Stimulated activated CD4-positive, alpha-beta T cell treated with anti-CD3 and anti-CD28 coated beads, Interleukin-12 subunit alpha, Interleukin-12 subunit beta, amount 100 ng/mL, for 24 hours (primary cell): ENCODE measurements around the gene THBS2.
"Not testable (repeated sequence)": the region's sequence is repeated elsewhere in the genome, so short reads cannot be mapped to it uniquely, and the experiment has no call there.

ENCODE experiments used
- DNase-seq, 2 experiments: peaks; one replicate each; pipeline ENCODE4 v3.0.0-alpha.2; 2020; ENCODE audit warnings: low read depth in 2 of 2

The THBS2 gene

DNA sequence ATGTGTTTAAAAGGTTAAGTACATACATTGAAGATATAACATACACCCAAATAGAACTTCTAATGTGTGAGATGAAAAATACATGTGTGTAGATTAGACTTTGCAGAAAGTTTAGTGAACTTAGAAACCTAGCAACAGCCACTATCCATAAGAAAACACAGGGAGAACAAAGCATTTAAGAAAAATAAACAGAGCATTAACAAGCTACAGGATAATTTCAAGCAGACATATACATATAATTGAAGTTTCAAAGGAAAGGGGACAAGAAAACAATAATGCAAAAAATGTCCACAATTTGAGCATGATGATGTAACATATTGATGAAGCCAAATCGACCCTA is 18.2 kb upstream of the THBS2 start:
- DNase-seq: no peak

DNA sequence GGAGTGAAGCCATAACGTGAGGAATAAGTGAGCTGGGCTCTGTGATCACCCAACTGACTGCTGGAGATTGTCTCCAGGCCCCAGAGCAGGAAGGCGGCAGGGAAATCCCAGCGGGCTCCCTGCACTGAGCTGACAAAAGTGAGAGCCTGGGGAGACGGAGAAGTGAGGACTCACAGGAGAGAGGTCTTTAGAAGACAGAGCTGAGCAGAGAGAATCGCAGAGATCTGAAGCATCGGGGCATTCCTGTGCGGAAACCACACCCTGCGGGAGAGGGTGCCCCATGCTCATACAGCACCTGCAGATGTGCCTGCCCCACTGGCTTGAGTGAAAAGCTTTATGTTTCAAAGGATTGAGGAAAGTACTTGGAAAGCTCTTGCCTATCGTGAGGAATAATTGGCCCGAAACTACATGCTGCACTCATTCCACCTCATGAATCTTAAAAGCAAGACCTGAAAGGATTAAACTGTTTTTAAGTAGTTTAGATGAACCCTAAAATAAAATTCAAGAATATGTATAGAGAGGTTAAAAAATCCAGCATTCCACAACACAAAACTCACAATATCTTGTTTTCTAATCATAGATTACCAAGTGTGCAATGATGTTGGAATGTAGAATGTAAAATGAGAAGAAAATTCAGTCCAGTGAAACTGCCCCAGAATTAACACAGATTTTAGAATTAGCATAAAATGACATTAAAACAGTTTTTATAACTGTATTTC is 17.7 kb upstream of the THBS2 start:
- DNase-seq: no peak

DNA sequence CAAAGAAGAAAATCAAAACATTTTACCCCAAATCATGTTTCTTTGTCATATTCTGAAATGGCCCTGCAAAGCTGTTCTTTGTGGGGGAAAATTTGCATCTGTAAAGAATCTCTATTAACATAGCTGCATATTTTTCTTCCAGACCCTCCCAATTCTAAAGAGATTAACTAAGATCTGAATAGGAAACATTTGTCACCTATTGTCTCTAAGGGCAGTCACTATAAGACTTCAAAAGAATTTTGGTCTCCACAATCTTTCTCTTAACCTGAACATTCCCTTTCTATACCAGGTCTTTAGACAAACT is 16.4 kb upstream of the THBS2 start:
- DNase-seq: not testable (repeated sequence)

DNA sequence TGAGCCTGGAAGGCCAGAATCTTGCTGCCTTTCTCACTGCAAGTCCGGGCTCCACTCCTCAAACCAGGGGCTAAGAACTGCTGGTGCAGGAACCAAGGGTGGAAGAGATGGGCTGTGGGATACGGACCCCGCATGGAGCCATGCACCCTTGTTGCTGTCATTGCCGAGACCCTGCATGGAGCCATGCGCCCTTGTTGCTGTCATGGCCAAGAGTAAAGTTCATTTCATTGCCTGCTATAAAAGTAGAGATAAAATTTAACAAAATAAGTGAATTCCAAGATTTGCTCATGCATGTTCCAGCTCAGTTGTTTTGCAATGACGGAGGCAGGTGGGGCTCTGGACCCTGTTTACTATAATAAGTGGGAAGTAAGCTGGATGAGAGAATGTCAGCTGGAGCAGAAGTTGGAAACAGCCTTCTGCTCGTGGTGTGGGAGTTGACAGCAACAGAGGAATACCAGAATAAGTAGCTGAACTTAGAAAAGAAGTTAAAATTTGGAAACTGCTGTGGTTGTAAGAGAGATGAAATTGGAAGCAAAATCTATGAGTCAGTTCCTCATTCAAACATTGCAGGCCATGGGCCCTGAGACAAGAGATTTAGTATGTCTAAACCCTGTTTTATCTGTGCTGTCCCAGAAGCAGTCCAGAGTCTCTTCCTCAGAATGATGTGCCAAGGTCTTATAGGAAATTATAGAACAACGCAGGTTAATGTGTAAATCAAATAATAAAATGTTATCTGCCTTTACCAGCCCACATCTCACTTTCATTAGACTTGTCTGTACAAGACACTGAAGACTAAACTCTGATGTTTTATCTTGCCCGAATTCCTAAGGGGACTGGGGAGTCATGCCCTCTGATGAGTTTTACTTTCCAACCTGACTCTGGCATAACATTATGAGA is 15.8 kb upstream of the THBS2 start:
- no peak for DNase-seq

DNA sequence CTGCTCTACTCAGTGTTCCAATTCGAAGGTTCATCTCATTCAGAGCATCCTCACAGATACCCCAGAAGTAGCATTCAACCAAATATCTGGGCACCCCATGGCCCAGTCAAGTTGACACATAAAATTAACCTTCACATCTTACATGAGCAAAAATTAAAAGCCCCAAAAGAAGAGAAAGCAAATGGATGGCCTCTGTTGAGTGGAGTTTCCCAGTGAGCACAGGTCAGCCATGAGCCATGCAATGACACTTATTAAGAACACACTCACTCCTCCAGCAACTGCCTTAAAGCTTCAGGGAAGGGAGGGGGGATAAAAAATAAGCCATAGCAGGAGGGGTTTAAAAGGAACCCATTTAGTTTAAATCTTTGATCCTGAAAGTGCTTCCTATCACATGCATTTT is 14.6 kb upstream of the THBS2 start:
- DNase-seq: no peak

DNA sequence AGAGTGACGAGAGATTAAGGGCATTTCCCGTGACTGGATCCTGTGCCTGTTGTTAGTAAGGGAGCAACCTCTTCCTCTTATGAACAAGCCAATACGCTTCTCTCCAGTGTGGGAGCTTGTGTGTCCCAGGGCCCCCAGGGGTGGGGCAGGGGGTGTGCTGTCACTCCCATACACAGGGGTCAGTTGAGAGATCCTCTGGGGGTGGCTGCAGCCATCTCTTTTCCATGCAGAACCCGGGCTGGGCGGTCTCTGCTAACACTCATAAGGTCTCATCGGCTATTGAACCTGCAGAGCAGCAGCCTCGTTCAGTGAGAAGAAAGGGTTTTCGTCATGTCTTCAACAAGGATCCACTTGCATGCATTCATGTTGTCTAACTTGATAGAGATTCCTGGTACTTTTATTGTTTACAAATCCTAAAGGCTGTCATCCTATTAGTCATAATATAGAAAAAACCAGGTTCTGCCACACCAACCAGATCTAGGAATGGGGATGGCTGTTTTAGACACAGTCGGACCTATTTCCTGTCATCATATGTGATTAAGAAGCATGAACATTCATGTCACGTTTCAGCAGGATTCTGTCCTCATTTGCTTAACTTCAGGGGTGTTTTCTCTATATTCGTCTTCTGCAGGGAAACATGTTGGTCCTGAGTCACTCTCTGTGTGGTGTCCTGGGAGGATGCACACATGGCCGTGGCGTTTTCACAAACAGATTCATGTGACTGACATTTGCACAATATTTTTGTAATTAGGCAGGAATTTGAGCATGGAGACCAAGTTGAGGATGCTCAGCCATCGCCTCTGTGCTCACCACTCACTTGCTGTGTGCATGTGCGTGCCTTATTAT is 13.3 kb upstream of the THBS2 start:
- no peak for DNase-seq

DNA sequence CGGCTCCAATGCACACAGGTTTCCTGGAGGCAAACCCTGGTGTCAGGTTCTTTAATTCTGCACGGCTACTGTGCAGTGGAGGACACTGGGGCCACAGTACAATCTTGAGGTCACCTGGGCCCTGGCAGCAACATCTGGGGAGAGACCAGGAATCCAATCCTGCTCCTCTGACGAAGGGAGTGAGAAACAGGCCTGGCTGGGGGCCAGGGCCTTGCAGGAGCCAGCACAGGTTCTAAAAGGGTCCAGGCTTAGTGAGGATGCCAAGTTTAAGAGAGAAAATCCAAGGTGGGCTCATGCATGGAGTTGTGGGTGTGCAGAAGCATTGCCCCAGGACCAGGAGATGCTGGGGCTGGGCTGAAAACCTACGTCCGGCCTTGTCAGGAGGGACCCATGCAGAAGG is 12.6 kb upstream of the THBS2 start:
- no peak for DNase-seq

DNA sequence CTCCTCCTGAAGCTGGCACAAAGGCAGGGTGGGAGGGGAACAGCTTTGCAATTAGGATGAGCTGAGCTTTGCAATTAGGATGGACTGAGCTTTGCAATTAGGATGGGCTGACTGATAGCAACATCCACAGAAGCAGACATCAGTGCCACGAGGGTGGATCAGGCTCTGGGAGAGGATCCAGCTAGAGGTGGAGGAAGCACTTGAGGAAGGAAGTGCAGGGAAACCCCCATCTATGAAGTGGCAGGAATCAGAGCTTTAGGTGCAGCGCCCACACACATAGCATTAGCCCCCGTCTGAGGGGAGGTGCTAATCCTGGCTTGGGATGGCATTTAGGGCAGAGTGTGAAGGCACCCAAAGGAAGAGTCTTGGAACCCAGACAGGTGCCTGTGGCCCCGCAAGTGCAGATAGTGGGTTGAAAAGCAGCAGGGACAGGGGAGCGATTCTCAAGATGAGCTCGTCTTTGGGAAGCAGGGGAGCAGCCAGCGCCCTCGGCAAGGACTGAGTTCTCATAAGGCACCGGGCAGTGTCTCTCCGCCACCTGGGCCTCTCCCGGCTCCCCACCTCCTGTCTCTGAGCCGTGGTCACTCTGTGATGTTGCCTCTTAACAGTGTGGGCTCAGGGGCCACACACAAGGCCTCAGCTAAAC is 12.0 kb upstream of the THBS2 start:
- DNase-seq: no peak

DNA sequence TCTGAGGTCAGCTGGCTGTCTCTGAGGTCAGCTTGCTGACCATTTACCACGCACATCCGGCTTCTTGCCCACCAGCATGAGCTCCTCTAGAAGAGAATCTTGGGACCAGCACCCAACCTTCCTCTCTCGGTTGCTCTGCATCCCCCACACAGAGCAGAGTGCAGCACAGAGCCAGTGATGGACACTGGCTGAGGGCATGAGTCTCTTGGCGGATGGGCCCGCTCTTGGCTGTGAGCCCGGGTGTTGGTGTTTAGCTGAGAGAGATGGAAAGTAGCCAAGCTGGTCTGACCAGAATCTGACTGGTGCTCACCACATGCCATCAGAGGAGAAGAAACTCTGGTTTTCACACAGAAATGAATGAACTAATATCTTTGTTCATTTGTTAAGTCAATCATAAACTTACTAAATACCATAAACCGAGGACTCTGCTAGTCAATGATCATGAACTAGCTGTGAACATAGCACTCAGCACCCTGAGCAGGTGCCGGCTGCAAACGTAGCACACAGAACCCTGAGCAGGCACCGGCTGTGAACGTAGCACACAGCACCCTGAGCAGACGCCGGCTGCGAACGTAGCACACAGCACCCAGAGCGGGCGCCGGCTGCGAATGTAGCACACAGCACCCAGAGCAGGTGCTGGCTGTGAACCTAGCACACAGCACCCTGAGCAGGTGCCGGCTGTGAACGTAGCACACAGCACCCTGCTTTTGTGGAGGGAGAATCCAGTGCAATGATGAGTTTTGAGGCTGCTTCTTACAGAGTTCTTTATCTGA is 10.4 kb upstream of the THBS2 start:
- no peak for DNase-seq

DNA sequence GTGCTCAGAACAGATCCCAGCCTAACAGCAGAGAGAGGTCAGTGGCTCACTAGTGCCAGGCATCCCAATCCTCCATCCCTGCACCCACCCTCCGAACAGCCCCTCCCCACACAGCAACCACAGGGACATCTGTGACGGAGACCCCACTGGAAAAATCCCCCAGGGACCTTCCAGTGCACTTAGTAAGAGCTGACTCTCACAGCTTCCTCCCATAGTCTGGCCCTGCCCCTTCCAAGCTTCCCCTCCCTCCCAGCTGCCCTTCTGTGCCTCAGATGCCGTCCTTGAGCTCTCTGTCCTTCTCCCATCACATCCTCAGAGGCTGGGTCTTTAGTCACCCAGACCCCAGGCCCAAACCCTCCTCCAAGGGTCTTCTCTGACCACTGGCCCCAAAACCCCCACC is 9.7 kb upstream of the THBS2 start:
- DNase-seq: no peak

DNA sequence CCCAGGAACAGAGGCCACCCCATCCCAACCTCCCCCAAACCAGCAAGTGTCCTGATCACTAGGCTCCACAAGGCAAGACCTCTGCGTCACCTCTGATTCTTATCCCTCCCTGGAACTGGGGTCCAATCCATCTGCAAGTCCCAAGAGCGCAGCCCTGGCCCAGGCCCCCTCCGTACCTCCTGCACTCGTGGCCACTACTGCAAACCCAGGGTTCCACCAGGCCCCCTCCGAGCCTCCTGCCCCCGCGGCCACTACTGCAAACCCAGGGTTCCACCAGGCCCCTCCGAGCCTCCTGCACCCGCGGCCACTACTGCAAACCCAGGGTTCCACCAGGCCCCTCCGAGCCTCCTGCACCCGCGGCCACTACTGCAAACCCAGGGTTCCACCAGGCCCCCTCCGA is 9.0 kb upstream of the THBS2 start:
- DNase-seq: not testable (repeated sequence)

DNA sequence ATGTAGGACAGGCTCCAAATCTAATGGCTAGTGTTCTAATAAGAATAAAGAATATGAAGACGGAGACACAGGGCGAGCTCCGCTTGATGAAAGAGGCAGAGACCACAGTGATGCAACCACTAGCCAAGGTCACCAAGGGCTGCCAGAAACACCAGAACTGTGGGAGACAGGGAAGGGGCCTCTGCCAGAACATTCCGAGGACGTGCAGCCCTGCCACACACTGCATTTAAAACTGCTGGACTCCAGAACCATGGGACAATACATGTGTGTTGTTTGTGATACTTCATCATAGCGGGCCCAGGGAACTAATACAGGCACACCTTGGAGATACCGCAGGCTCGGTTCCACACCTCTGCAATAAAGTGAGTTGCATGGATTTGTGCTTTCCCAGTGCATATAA is 2.9 kb upstream of the THBS2 start:
- DNase-seq: no peak

DNA sequence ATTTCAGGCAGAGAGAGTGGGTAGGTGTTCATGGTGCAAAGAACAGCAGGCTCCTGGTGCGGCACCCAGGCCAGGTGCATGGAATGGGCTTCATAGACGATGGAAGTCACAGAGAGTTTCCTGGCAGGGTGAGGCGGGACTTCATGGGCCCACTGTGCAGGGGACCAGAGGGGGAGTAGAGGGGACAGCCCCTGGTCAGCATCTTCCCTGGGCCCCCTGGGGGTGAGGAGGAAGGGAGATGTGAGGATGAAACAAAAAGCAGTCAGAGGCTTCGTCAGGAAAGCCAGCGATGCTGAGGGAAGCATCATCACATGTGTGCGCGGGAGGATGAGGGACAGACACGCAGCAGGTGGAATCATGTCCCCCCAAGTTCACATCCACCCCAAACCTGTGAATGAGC is 2.4 kb upstream of the THBS2 start:
- no peak for DNase-seq

DNA sequence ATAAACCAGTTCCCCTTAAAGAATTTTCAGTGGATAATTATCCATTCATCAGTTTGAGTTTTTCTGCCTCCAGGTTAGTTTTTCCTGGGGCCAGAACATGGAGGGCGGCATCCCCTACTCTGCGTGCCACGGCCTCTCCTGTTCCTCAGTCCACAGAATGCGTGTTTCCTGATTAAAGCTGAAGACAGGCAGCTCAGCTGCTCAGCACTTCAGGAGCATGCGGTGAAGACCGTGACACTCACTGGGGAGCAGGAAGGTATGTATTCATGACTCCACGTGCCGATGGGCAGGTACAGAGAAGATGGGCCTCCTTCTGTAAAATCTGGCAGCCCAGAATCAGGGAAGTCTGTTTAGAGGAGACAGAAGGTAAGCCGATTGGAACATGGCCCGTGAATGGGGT is 2.0 kb upstream of the THBS2 start:
- DNase-seq: no peak

DNA sequence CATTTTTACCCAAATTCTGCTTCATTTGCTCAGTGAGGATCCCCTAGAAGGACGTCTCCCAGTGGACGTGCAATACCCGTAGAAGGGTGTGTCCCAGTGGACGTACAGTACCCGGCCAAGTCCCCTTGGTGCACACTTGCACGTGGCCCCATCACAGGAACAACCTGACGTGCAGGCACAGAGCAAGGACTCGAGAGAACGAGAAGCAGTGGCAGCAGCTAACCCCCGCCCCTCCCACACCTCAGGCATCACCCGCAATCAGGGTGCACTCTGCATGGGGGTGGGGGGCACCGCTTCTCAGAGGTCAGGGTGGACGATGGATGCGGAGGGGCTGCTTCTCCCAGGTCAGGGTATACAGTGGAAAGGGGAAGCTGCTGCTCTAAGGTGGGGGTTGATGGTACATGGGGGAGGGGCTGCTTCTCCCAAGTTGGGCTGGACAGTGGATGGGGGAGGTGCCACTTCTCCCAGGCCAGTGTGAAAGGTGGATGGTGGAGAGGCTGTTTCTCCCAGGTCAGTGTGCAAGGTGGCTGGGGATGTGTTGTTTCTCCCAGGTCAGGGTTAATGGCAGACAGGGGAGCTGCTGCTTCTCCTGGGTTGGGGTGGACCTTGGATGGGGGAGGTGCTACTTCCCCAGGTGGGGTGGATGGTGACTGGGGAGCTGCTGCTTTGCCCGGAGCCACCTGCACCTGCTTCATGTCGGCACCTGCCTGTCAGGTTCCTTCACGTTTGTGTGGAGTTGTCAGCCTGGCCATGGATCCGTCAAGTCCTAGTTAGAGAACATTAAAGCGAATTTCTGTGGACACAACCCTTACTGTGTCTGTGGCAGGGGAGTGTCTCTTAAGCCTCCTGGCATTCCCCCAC is 1.0 kb upstream of the THBS2 start:
- no peak for DNase-seq

DNA sequence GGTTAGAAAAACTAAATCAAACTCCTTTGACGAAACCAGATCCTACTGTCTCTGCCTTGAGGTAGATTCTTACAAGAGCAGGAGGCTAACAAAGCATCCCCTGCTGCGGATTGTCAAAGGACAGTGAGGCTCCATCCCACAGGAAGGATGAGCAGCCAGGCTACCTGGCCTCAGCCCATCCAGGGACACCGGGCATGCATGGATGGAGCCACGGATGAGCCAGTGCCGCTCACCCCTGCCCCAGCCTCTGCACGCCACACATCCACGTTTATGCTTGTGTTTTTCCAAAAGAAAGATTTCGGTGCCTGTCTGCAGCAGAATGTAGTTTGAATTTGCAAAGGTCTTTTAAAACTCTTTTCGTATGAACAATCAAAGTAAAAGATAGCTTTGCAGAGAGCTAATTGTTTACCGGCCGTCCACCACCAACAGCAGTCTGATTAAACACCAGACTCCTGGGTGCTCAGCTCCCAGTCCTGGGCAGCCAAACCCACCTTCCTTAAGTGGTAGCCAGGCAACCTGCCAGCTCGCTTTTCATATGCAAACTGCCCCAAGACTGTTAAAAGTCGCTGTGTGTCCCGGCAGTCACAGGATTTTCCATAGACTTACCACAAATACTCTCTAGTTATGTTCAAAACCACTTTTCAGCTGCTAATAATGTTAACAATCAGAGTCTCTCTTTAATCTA is 999 bp downstream of the THBS2 start:
- DNase-seq: no peak

DNA sequence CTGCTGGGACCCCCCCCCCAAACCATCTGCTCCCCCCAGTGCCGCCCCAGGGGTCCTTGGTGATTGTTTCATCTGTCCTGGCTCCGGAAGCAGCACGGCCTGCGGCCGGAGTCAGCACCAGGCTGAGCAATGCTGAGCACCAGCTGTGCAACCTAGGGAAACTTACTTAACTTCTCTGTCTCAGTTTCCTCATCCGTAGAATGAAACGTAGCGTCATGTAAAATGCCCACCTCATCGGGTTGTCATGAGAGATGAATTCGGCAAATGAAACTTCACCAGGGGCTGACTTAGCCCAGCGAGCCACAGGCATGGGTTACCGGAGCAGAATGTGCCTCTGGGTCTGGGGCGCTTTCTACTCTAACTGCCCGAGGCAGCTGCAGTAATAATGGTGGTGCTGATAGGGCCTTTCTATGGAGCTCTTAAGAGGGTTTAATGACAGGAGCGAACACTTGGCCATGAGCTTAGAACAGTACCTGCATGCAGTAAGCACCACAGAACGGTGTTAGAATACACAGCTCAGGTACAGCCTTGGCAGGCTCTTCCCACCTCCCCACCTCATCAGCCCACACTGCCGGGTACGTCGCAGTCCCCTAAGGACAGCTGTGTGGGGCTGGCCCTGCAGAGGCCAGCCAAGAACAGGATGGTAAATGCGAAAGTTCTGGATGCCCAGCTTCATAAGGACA is 1.7 kb downstream of the THBS2 start:
- no peak for DNase-seq

DNA sequence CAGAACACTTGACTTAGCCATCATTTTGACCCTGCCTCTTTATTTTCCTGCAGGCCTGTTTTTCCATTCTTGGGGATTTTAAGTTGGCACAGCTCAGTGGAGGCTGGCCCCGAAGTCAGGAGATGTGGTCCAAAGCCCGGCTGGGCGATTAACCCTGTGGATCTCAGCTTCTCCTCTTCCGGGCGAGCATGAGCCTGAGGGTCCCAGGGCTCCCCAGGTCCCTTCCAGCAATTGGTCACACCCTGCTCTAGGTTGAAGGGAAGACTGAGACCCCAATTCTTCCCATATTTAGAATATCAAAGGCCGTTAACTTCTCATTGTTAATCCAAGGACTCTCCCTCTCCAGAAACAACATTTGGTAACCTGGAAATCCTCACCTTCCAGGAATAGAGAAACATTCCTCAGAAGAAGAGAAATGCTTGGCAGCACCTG is 2.3 kb downstream of the THBS2 start:
- no peak for DNase-seq

DNA sequence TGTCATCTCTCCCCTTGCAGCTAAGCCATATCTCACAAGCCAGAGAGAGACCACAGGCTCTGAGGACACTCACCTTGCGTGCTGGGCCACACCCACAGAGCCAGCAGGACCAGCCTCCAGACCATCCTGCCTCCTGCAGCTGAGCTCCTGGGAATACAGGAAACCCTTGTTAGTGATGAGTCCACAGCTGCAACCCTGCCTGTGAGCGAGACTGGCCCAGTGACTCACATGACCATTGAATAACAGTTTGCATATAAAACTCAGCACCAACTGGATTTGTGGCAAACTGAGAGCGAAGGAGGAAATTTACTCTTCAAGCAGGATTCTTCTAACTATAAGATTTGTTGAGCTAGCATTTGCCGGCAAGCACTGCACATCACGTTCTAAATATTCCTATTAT is 3.0 kb downstream of the THBS2 start:
- no peak for DNase-seq
